ENCODE results near the gene MINDY1. TPM values are rescaled to one million over a fixed set of nuclear protein-coding genes. Genes with fewer than 3 reads are reported as not detected.

The MINDY1 gene
- total RNA-seq, 1 experiment from 2014 or later: 6.8 TPM

DNA sequence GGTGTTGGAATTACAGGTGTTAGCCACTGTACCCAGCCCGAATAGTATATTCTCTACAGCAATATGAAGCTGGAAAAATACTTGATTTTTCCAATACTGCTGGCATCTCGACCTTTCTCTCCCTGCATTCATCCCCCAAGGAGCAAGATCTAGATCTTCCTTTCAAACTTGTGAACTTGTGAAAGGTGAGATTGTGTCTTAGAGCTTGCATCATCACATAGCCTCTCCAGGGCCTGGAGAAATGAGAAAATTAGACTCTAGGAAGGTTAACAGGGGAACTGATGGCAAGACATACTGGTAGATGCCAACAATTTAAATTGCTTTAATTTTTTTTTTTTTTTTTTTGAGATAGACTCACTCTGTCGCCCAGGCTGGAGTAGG, 3.6 kb upstream of the MINDY1 start:
- Histone ChIP-seq H4K5ac (ENCODE audit: insufficient read length, low read depth, low read length) (no peak overlapping the region), H3K27ac (ENCODE audit: insufficient read length, low read depth, low read length) (no peak overlapping the region), H2AFZ (ENCODE audit: low read length) (no peak overlapping the region), H3K4ac (ENCODE audit: low read depth, low read length) (no peak overlapping the region), H3K23ac (ENCODE audit: insufficient read length, low read depth, low read length) (no peak overlapping the region), H2BK5ac (ENCODE audit: insufficient read length, low read length) (no peak overlapping the region), H4K20me1 (ENCODE audit: control insufficient read depth, insufficient read depth, insufficient read length) (no peaks in the 10 kb centered on the region), H3K9me3 (ENCODE audit: control insufficient read depth, low read depth, low read length) (no peaks in the 10 kb centered on the region), H2BK12ac (ENCODE audit: insufficient read length, low read depth, low read length) (no peak overlapping the region), H3K79me1 (ENCODE audit: insufficient read depth, low read depth, low read length, poor library complexity, severe bottlenecking) (no peaks in the 10 kb centered on the region), H2AK5ac (ENCODE audit: insufficient read length, low read length) (no peak overlapping the region), H3K79me2 (ENCODE audit: insufficient read depth, low read length) (no peaks in the 10 kb centered on the region; the same call in 1 of the 2 replicates), H3K9ac (ENCODE audit: extremely low read depth, insufficient read length, low read length) (no peak overlapping the region), H4K91ac (ENCODE audit: insufficient read length, low read depth, low read length) (no peak overlapping the region), H2BK20ac (ENCODE audit: low read depth, low read length, poor library complexity, severe bottlenecking) (no peak overlapping the region), H3K4me2 (ENCODE audit: insufficient read depth, insufficient read length, low read length) (no peak overlapping the region), H3K4me1 (ENCODE audit: insufficient read depth, low read length) (peaks cover 5% of the 10 kb centered on the region; the same call in 1 of the 2 replicates), H3K27me3 (ENCODE audit: insufficient read depth, low read length) (no peaks in the 10 kb centered on the region), H3K14ac (ENCODE audit: insufficient read depth, low read length) (no peak overlapping the region), H3T11ph (ENCODE audit: low read length) (no peak overlapping the region), H2BK120ac (ENCODE audit: low read depth, low read length, poor library complexity, severe bottlenecking) (no peak overlapping the region), H3K56ac (ENCODE audit: insufficient read length, low read depth, low read length) (no peak overlapping the region), H3K23me2 (ENCODE audit: insufficient read length, low read depth, low read length, poor library complexity, severe bottlenecking) (peaks cover 13% of the 10 kb centered on the region), H2BK15ac (ENCODE audit: low read depth, low read length) (no peak overlapping the region), H3K18ac (ENCODE audit: insufficient read length, low read depth, low read length) (no peak overlapping the region), H4K8ac (replicated peaks; ENCODE audit: insufficient read length, low read depth, low read length) (no peak overlapping the region)
- no peaks in the 10 kb centered on the region; the same call in 1 of the 2 replicates for H3K27me3 Mint-ChIP-seq (ENCODE audit: low read depth)
- H3K9me3 Mint-ChIP-seq: no peaks in the 10 kb centered on the region; a peak in 2 of 5 replicates
- no peak overlapping the region for H3K27ac Mint-ChIP-seq
- DNase-seq: no peak
- peaks cover 34 to 36% of the 10 kb centered on the region in 2 experiments for H3K4me1 Mint-ChIP-seq
- H3K4me3 Mint-ChIP-seq: no peak overlapping the region
- no peaks in the 10 kb centered on the region for H3K36me3 Mint-ChIP-seq (ENCODE audit: insufficient read depth in 1 of 3, low read depth in 3 of 3)
- no peak for TF ChIP-seq CTCF (conservative IDR thresholded peaks at IDR 0.05)
- no CpG with 5 or more reads among the region's 3 CpGs for WGBS (ENCODE audit: extremely low coverage, insufficient read length, low lambda C conversion rate)
